Measurements from ENCODE around the gene COL23A1.

Gene COL23A1

GRCh38 chr5:178418031-178418430, 172.2 kb downstream of the COL23A1 start:
- no peak for DNase-seq

DNA sequence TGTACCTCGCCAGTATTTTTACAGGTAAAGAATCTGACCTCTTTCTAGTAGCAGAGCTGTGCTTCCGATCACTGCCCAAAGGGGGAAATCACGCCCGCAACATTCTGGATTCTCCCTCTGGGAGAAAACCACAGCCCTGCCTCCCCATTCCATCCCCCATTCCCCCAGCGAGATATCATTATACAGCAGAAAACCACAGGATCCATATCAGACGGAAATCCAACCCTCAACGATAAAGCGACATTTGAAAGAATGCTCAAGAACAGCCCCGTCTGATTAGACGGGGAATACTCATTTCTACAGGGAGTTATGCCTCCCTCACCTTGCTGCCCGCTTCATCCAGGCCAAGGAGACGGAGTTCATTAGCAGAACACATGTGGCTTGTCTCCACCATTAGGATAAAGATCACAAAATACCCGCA, 172.8 kb downstream of the COL23A1 start:
- DNase-seq, result no peak

GRCh38 chr5:178416919-178417318, 173.3 kb downstream of the COL23A1 start:
- DNase-seq, result no peak

- DNase-seq, result no peak
Measured at GRCh38 chr5:178416206-178416882, 173.8 kb downstream of the COL23A1 start.

DNA sequence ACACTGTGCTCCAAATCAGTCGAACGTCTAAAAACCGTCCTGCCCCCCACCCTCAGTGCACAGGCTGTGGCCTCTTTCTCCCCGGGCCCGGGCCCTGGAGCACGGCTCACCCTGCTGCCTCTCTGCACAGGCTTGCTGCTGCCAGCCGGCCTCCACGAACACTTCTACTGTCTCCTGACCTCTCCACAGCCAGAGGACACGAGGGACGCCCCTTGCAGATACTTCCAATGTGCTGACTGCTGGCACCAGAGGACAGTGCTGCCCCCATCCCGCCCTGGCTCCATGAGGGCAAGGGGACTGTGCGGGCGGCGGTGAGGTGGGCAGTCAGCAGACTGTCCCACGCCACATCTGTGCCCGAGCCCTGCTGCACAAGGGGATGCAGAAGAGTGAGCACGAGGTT, 174.8 kb downstream of the COL23A1 start:
- no peak for DNase-seq

DNA sequence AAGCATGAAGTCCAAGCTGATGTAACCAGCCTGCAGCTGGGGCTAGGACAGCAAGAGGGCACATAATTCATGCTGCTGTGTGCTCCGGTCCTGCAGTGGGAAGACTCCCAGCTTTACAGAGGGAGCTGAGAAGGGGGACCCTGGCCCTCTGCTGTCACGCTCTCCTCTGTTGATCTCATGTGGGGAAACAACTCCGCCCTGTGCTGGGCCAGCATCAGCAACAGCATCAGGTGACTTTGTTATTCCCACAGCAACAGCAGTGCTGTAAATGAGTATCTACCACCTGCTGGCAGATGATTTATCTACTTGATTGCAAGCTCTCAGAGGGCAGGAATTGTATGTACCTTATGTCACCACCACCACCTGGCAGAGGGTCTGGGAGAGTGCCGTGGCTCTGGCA, 176.2 kb downstream of the COL23A1 start:
- DNase-seq, result no peak

DNA sequence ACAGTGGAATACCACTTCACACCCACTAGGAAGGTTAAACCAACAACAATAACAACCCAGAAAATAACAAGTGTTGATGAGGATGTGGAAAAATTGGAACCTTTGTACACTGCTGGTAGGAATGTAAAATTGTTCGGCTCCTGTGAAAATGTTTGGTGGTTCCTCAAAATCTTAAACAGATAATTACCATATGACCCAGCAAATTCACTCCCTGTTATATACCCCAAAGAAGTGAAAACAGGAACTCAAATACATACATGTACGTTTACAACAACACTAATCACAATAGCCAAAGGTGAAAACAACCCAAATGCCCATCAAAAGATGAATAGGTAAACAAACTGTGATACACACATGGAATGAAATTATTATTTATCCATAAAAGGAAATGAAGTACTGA, 179.1 kb downstream of the COL23A1 start:
- no peak for DNase-seq

DNA sequence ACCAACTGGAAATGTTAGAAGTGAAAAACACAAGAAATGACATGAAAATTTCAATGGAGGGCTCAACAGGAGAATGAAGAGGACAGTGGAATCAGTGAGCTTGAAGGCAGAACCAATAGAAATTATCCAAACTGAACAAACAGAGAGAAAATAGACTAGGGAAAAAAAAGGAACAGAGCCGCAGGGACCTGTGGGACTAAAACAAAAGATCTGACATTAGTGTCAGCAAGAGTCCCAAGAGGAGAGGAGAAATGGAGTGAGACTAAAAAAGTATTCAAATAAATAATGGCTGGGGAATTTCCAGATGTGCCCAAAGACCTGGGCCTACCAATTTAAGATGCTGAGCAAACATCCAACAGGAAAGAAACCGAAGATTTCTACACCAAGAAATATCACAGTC, 182.5 kb downstream of the COL23A1 start:
- no peak for DNase-seq

GRCh38 chr5:178404987-178405386, 185.2 kb downstream of the COL23A1 start:
- DNase-seq, result no peak

- DNase-seq, result no peak
Measured at GRCh38 chr5:178403956-178404600, 186.1 kb downstream of the COL23A1 start.

- no peak for DNase-seq
Measured at GRCh38 chr5:178403351-178403750, 186.8 kb downstream of the COL23A1 start.

DNA sequence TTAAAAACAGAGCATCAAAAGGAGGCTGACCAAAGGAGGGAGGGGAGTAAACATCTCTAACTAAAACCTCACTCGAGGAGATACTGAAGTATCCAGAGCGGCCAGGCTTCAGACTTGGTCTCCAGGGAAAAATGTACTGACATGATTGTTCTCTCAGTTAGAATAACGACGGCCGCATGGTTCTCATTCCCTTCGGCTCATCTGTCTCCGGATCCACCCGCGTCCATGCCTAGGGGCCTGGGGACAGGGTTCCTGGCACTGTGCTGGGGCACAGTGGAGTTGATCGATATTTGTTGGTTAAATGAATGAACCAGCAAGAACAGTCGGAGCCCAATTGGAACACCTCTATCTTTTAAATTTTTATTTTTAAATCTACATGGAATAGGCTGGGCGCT, 190.5 kb downstream of the COL23A1 start:
- DNase-seq, result no peak

DNA sequence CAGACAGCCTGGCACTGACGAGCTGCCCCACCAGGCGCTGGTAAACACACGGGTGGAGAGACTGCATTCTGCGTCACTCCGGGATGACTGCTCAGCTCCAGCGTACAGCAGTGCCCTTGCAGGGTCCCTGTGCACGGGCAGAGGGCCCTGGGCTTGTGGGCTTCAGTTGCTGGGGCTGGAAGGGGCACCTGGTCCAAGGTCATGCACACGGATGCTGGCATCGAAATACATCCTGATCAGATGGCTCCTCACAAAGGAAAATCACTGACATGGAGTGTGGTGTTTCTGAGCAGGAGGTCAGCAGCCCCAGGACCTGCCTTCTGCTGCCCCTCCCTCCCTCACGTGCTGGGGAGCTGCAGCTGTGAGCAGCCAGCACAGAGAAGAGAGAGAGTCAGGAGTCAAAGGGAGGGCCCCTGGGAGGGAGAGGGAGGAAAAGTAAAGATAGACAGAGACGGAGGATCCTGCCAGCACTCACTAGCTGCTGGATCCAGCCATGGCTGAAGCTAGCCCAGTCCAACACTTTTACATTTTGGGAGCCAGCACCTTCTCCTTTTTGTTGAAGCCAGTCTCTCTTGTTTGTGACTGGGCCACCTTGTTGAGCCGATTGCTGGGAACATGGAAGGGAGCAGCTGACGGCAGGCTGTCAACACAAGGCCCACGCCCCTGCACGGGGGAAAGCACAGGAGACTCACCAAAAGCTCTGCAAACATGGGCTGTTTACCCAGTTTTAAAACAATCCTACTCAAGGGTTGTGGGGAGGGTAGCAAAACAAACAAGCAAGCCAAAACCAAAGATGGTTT, 191.1 kb downstream of the COL23A1 start:
- no peak for DNase-seq

- no peak for DNase-seq
Measured at GRCh38 chr5:178396796-178397720, 193.1 kb downstream of the COL23A1 start.

DNA sequence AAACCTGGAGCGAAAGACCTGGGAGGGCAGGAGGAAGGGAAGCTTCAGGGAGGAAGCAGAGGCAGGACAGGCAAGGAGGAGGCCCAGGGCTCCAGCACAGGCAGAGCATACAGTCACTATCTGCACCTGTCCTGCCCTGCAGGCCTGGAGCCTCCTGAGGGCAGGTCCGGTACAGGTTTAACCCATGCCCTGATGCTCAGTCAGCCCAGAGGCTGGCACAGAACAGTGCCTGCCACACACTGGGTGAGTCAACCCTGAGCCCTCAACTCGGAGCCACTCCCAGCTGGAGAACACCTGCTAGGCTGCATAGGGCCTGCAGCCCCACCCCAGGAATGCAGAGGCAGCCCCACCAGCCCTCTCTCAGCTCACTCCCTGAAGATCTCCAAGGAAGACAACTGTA, 196.1 kb downstream of the COL23A1 start:
- DNase-seq, result no peak

DNA sequence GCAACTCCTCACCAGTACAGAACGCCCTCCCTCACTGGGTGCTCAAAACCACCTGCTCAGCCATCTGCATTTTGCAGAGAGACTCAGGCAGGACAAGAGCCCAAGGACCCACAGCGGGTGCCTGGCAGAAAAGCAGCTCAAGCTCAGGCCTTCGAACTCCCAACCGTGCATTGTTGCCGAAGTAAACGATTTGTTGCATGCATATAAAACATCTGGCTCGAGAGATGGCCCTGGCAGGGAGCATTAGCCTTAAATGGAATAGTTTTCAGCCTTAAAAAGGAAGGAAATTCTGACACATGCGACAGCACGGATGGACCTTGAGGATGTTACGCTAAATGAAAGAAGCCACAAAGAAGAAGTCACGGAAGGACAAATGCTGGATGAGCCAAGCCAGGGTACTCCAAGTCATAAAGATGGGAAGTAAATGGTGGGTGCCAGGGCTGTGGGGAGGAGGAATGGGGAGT, 197.2 kb downstream of the COL23A1 start:
- no peak for DNase-seq

DNA sequence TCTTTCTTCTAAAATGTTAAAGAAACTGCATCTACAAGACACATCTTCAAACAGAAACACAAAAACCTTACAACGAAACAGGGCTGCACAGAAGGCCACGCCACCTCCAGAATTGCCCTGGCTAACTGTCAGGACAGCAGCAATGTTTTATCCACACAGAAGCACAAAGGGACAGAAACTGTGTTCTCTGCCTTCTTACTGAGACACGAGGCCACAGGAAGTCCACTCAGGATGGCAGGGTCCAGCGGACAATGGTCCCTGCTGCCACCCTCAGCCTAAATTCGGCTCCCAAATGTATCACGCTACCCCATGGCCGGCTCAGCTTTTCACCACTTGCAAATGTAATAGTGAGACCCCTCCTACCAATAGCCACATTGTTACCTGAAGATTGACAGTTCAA, 197.8 kb downstream of the COL23A1 start:
- DNase-seq, result no peak

GRCh38 chr5:178391480-178391879, 198.7 kb downstream of the COL23A1 start:
- no peak for DNase-seq

GRCh38 chr5:178389796-178390195, 200.4 kb downstream of the COL23A1 start:
- no peak for DNase-seq

- DNase-seq, result no peak
Measured at GRCh38 chr5:178389026-178389729, 201.0 kb downstream of the COL23A1 start.

DNA sequence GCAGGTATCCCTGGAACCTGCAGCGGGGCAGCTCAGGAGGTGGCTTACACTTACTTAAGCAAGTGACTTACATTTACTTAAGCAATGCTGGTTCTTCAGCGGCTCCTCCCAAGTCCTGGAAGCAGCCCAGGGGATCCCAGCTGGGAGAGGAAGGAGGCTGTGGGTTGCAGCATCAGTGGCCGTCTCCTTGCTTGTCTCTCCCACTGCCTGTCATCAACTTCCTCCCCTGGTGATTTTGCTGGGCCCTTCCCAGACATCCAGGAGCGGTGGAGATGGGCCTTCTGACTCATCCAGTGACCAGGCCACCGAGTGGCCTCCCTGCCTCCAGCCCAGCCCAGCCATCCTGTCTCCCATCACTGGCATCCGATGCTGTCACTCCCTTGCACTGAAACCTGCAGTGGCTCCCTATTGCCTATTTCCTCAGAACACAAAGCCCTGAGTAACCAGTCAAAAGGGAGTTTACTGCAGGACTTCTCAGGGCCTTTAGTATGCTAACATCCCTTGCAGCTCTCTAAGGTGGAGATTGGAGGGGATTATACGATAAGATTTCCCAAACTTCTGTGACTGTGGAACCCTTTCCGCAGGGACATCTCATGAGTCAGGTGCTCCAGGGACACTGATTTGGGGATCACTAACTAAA, 201.7 kb downstream of the COL23A1 start:
- DNase-seq, result no peak

GRCh38 chr5:178387856-178388190, 202.4 kb downstream of the COL23A1 start:
- DNase-seq, result no peak

All from activated naive CD4-positive, alpha-beta T cell (primary cell).